Transverse colon (tissue), 4 donors: ENCODE data around the gene ATL2.
"Not testable (repeated sequence)": the region's sequence is repeated elsewhere in the genome, so short reads cannot be mapped to it uniquely, and the experiment has no call there.

Experiments
- POLR2A ChIP-seq: fragments of 450-650 bp; IDR thresholded peaks from one replicate; pipeline ENCODE4 v1.6.1; 2016; ENCODE audit warnings: antibody characterized with exemption, mild to moderate bottlenecking, moderate library complexity
- POLR2AphosphoS5 ChIP-seq, 3 donors: sonication (generic); formaldehyde crosslinking; IDR thresholded peaks; one replicate each; pipeline ENCODE4 v1.6.1; 2016; ENCODE audit warnings: antibody characterized with exemption in 3 of 3
- TF ChIP-seq, protein P1 (sequence below), 5 experiments: fragments of 200-600 bp in 3 of 5; fragments of 450-650 bp in 2 of 5; sonication (generic) in 3 of 5; IDR thresholded peaks; 1 replicate in 2 of 5; 2 replicates in 3 of 5; pipeline ENCODE4 v1.5.1; 2016 to 2017; ENCODE audit warnings: antibody characterized with exemption in 5 of 5, inconsistent platforms in 3 of 5, mild to moderate bottlenecking in 2 of 5, moderate library complexity in 1 of 5

DNA sequence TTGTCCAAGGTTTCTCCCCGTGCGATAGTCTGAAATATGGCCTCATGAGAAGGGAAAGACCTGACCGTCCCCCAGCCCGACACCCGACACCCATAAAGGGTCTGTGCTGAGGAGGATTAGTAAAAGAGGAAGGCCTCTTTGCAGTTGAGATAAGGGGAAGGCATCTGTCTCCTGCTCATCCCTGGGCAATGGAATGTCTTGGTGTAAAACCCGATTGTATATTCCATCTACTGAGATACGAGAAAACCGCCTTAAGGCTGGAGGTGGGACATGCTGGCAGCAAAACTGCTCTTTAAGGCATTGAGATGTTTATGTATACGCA is 99.0 kb downstream of the ATL2 start:
- TF ChIP-seq POLR2AphosphoS5 (IDR thresholded peaks at IDR 0.05); POLR2A: not testable (repeated sequence)
- TF ChIP-seq, protein P1, sequence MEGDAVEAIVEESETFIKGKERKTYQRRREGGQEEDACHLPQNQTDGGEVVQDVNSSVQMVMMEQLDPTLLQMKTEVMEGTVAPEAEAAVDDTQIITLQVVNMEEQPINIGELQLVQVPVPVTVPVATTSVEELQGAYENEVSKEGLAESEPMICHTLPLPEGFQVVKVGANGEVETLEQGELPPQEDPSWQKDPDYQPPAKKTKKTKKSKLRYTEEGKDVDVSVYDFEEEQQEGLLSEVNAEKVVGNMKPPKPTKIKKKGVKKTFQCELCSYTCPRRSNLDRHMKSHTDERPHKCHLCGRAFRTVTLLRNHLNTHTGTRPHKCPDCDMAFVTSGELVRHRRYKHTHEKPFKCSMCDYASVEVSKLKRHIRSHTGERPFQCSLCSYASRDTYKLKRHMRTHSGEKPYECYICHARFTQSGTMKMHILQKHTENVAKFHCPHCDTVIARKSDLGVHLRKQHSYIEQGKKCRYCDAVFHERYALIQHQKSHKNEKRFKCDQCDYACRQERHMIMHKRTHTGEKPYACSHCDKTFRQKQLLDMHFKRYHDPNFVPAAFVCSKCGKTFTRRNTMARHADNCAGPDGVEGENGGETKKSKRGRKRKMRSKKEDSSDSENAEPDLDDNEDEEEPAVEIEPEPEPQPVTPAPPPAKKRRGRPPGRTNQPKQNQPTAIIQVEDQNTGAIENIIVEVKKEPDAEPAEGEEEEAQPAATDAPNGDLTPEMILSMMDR (IDR thresholded peaks at IDR 0.05): not testable (repeated sequence)
